SJCRH30 (cell line): ENCODE results near the gene STK35. TPM values are rescaled to one million over a fixed set of nuclear protein-coding genes. Genes with fewer than 3 reads are reported as not detected.

ENCODE experiments used
- total RNA-seq: library from RNA; depleted of rRNA; stranded (reverse); fragments of >200 nt; shearing (Covaris generic); gene quantifications from 2 replicates; pipeline ENCODE4 v1.2.3, GENCODE V29; 2014; rRNA removed

Gene STK35
- total RNA-seq, 1 experiment from 2014 or later, result 19.1 TPM

Other genes starting within 250 kb of the STK35 start
- 0.93 and 1.4 TPM in 2 replicates for gene SIRPA, start 206.4 kb upstream of the STK35 start, total RNA-seq
- not detected in 2 replicates for gene PDYN, start 107.8 kb upstream of the STK35 start, total RNA-seq
- gene TGM3, start 194.2 kb downstream of the STK35 start, total RNA-seq, result not detected in 2 replicates